IMR-90 (cell line): ENCODE measurements around the gene TSHZ3. TPM values are rescaled to one million over a fixed set of nuclear protein-coding genes. Genes with fewer than 3 reads are reported as not detected.

Experiments used
- ATAC-seq: fragments of 200-7000 bp; cut with Tn5 transposase; 2 replicates; pipeline ENCODE4 v1.9.1; 2020; ENCODE audit warnings: low read depth, mild to moderate bottlenecking, moderate library complexity
- BruUV-seq: library from RNA; stranded (reverse); fragments of 400-500 nt; replicated peaks from 2 replicates; lab custom pipeline; 2021; lab: Mats Ljungman, UMichigan
- CTCF ChIA-PET: fragments of 300-600 bp; formaldehyde crosslinking; extraction: SDS; loops from one replicate; lab custom pipeline; 2021; ENCODE audit warnings: antibody characterized with exemption; lab: Yijun Ruan, JAX
- POLR2A ChIA-PET: fragments of 300-600 bp; sonication (Branson Sonifier 250); formaldehyde crosslinking; loops from one replicate; lab custom pipeline; 2022; ENCODE audit warnings: antibody characterized with exemption; ENCODE audit not compliant: unreplicated experiment; lab: Charles Lee
- DNase-seq: peaks from one replicate; pipeline ENCODE4 v3.0.0; 2013
- H2AFZ ChIP-seq: replicated peaks from 2 replicates; pipeline ENCODE3; 2013; ENCODE audit warnings: low read length, mild to moderate bottlenecking; ENCODE audit not compliant: poor library complexity
- H2AK5ac ChIP-seq: 2 replicates; pipeline ENCODE4 v1.6.1; 2013; ENCODE audit warnings: low read depth, low read length, inconsistent platforms
- H2AK9ac ChIP-seq: replicated peaks from 2 replicates; pipeline ENCODE3; 2013; ENCODE audit warnings: mild to moderate bottlenecking, low read depth, low read length, moderate library complexity; ENCODE audit not compliant: poor library complexity
- H2BK120ac ChIP-seq: 2 replicates; pipeline ENCODE4 v1.6.1; 2013; ENCODE audit warnings: low read depth, low read length, inconsistent platforms
- H2BK15ac ChIP-seq: 3 replicates; pipeline ENCODE4 v1.6.1; 2013; ENCODE audit warnings: low read depth, low read length, inconsistent platforms
- H2BK20ac ChIP-seq: 2 replicates; pipeline ENCODE4 v1.6.1; 2013; ENCODE audit warnings: low read depth, mild to moderate bottlenecking, inconsistent platforms, low read length, moderate library complexity
- H2BK5ac ChIP-seq: 2 replicates; pipeline ENCODE4 v1.6.1; 2013; ENCODE audit warnings: mild to moderate bottlenecking, low read depth, low read length, inconsistent platforms; ENCODE audit not compliant: poor library complexity, severe bottlenecking
- H3K14ac ChIP-seq: replicated peaks from 2 replicates; pipeline ENCODE4 v1.6.1; 2013; ENCODE audit warnings: low read depth, low read length, inconsistent platforms
- H3K18ac ChIP-seq: 2 replicates; pipeline ENCODE4 v1.6.1; 2013; ENCODE audit warnings: low read depth, low read length, control low read depth
- H3K23ac ChIP-seq: 2 replicates; pipeline ENCODE4 v1.6.1; 2013; ENCODE audit warnings: low read depth, low read length, inconsistent platforms
- H3K27ac ChIP-seq: 2 replicates; pipeline ENCODE4 v1.5.1; 2013; ENCODE audit warnings: mild to moderate bottlenecking, control low read depth, low read length; ENCODE audit not compliant: insufficient read depth
- H3K27me3 ChIP-seq: 2 replicates; pipeline ENCODE4 v1.6.1; 2013; ENCODE audit warnings: low read length; ENCODE audit not compliant: control insufficient read depth, insufficient read depth
- H3K36me3 ChIP-seq: 2 replicates; pipeline ENCODE4 v1.6.1; 2013; ENCODE audit warnings: low read length, mixed read lengths; ENCODE audit not compliant: control insufficient read depth, insufficient read depth
- H3K4ac ChIP-seq: 2 replicates; pipeline ENCODE4 v1.6.1; 2013; ENCODE audit warnings: low read depth, low read length, inconsistent platforms
- H3K4me1 ChIP-seq: 2 replicates; pipeline ENCODE4 v1.6.1; 2013; ENCODE audit warnings: low read length, mixed read lengths; ENCODE audit not compliant: control insufficient read depth, insufficient read depth
- H3K4me2 ChIP-seq: 2 replicates; pipeline ENCODE4 v1.6.1; 2013; ENCODE audit warnings: low read depth, mild to moderate bottlenecking, control low read depth, low read length, moderate library complexity
- H3K4me3 ChIP-seq: 2 replicates; pipeline ENCODE4 v1.5.1; 2013; ENCODE audit warnings: low read depth, mild to moderate bottlenecking, control low read depth, low read length, moderate library complexity; ENCODE audit not compliant: insufficient read depth
- H3K56ac ChIP-seq: 2 replicates; pipeline ENCODE4 v1.6.1; 2013; ENCODE audit warnings: low read length, inconsistent platforms; ENCODE audit not compliant: insufficient read depth; ENCODE audit errors: extremely low read depth
- H3K79me1 ChIP-seq, 2 experiments: 2 replicates each; pipeline ENCODE4 v1.6.1; 2013; ENCODE audit warnings: low read length in 2 of 2, inconsistent platforms in 1 of 2, low read depth in 1 of 2
- H3K9ac ChIP-seq: 2 replicates; pipeline ENCODE4 v1.6.1; 2013; ENCODE audit warnings: low read depth, low read length, control low read depth
- H3K9me1 ChIP-seq: 2 replicates; pipeline ENCODE4 v1.6.1; 2013; ENCODE audit warnings: low read length, inconsistent platforms; ENCODE audit not compliant: insufficient read depth
- H3K9me3 ChIP-seq: 2 replicates; pipeline ENCODE4 v1.6.1; 2013; ENCODE audit warnings: low read length; ENCODE audit not compliant: control insufficient read depth, insufficient read depth
- H4K20me1 ChIP-seq: 2 replicates; pipeline ENCODE4 v1.6.1; 2013; ENCODE audit warnings: low read length, inconsistent platforms; ENCODE audit not compliant: insufficient read depth
- H4K5ac ChIP-seq: 2 replicates; pipeline ENCODE4 v1.6.1; 2013; ENCODE audit warnings: mild to moderate bottlenecking, low read depth, low read length, control low read depth
- H4K8ac ChIP-seq, 2 experiments: 2 replicates each; pipeline ENCODE4 v1.6.1; 2013; ENCODE audit warnings: low read depth in 2 of 2, low read length in 2 of 2, control low read depth in 1 of 2, inconsistent platforms in 1 of 2
- H4K91ac ChIP-seq: 2 replicates; pipeline ENCODE4 v1.6.1; 2013; ENCODE audit warnings: low read depth, low read length, inconsistent platforms; ENCODE audit not compliant: insufficient read depth
- BHLHE40 ChIP-seq: fragments of 150-350 bp; IDR thresholded peaks from 2 replicates; pipeline ENCODE4 v1.6.1; 2016; ENCODE audit warnings: mild to moderate bottlenecking, low read depth, low read length
- CEBPB ChIP-seq: IDR thresholded peaks from 2 replicates; pipeline ENCODE4 v1.6.1; 2012; ENCODE audit warnings: low read depth, low read length, improper control_type of control experiment
- CHD1 ChIP-seq: IDR thresholded peaks from 2 replicates; pipeline ENCODE4 v1.6.1; 2012; ENCODE audit warnings: low read depth, low read length, improper control_type of control experiment
- CTCF ChIP-seq: conservative IDR thresholded peaks from 2 replicates; pipeline ENCODE4 v1.5.1; 2012; ENCODE audit warnings: mild to moderate bottlenecking, low read depth, low read length, improper control_type of control experiment
- ELK1 ChIP-seq: fragments of 150-350 bp; IDR thresholded peaks from 2 replicates; pipeline ENCODE4 v1.6.1; 2016; ENCODE audit warnings: low read depth, mild to moderate bottlenecking, low read length, moderate library complexity, borderline replicate concordance
- FOS ChIP-seq: fragments of 150-350 bp; IDR thresholded peaks from 2 replicates; pipeline ENCODE4 v1.6.1; 2016; ENCODE audit warnings: low read depth, low read length
- MAFK ChIP-seq: IDR thresholded peaks from 2 replicates; pipeline ENCODE4 v1.6.1; 2012; ENCODE audit warnings: low read depth, low read length, improper control_type of control experiment
- MAZ ChIP-seq: IDR thresholded peaks from 2 replicates; pipeline ENCODE4 v1.6.1; 2012; ENCODE audit warnings: low read depth, mild to moderate bottlenecking, low read length, improper control_type of control experiment, moderate library complexity, borderline replicate concordance
- MXI1 ChIP-seq: IDR thresholded peaks from 2 replicates; pipeline ENCODE4 v1.6.1; 2012; ENCODE audit warnings: low read depth, mild to moderate bottlenecking, low read length, moderate library complexity, borderline replicate concordance
- NFE2L2 ChIP-seq: fragments of 150-350 bp; IDR thresholded peaks from 2 replicates; pipeline ENCODE4 v1.6.1; 2016; ENCODE audit warnings: low read depth, mild to moderate bottlenecking, low read length
- POLR2A ChIP-seq: IDR thresholded peaks from 2 replicates; pipeline ENCODE4 v1.6.1; 2012; ENCODE audit warnings: mild to moderate bottlenecking, low read depth, low read length
- RCOR1 ChIP-seq: IDR thresholded peaks from 2 replicates; pipeline ENCODE4 v1.6.1; 2012; ENCODE audit warnings: mild to moderate bottlenecking, low read length, improper control_type of control experiment; ENCODE audit not compliant: insufficient replicate concordance
- RFX5 ChIP-seq: IDR thresholded peaks from 2 replicates; pipeline ENCODE4 v1.8.0; 2012; ENCODE audit warnings: low read depth, mild to moderate bottlenecking, low read length, moderate library complexity
- SMC3 ChIP-seq: fragments of 150-350 bp; IDR thresholded peaks from 2 replicates; pipeline ENCODE4 v1.6.1; 2016; ENCODE audit warnings: low read depth, mild to moderate bottlenecking, antibody characterized with exemption, low read length, moderate library complexity
- USF2 ChIP-seq: fragments of 150-350 bp; IDR thresholded peaks from 2 replicates; pipeline ENCODE4 v1.6.1; 2017; ENCODE audit warnings: mild to moderate bottlenecking, antibody characterized with exemption, low read length, low read depth
- WGBS, 2 experiments: methylation state at CpG; one replicate each; pipeline versions ENCODE4 v1.1.5 to v1.1.7; 2013; ENCODE audit warnings: missing lambda C conversion rate in 2 of 2; ENCODE audit not compliant: insufficient read length in 1 of 2; ENCODE audit errors: extremely low coverage in 2 of 2; 5-methylcytosine and 5-hydroxymethylcytosine counted together
- dilution Hi-C: fragments of 300-500 bp; cut with HindIII; formaldehyde crosslinking; loops from one replicate; pipeline ENCODE4 v1.14.3; 2018; ENCODE audit warnings: low sequenced_read_pairs; ENCODE audit not compliant: unreplicated experiment
- in situ Hi-C: fragments of 300-500 bp; cut with MboI; formaldehyde crosslinking; loops from 3 replicates; pipeline ENCODE4 v1.14.3; 2019; ENCODE audit warnings: low sequenced_read_pairs, inconsistent platforms, mixed read lengths
- intact Hi-C: fragments of 100-400 bp; cut with micrococcal nuclease; formaldehyde crosslinking; loops from 2 replicates; pipeline ENCODE4 v1.10.0; 2022
- polyA plus RNA-seq, 3 experiments: library from polyadenylated mRNA; depleted of rRNA; stranded (reverse); fragments of >200 nt; gene quantifications; 2 replicates each; pipeline ENCODE4 v1.2.3, GENCODE V29; 2012; ENCODE audit warnings: low replicate concordance in 1 of 3
- total RNA-seq: library from RNA; depleted of rRNA; stranded (reverse); fragments of >200 nt; gene quantifications from 2 replicates; pipeline ENCODE4 v1.2.3, GENCODE V29; 2012

TSHZ3 gene
- total and polyA plus RNA-seq, 2 of the 4 experiments (the other 2 are of a cell fraction), result 8.1 to 13.0 TPM

GRCh38 chr19:31258211-31259052, 90.8 kb downstream of the TSHZ3 start:
- Histone ChIP-seq H3K9me3 (no peaks in the 10 kb centered on the region), H3K27ac (no peak overlapping the region), H3K4me2 (no peak overlapping the region), H2BK15ac (no peak overlapping the region), H3K23ac (no peak overlapping the region), H4K20me1 (no peaks in the 10 kb centered on the region), H4K91ac (no peak overlapping the region), H3K14ac (no peak overlapping the region; the same call in 1 of the 2 replicates), H3K36me3 (no peaks in the 10 kb centered on the region), H3K4ac (no peak overlapping the region), H2BK20ac (no peak overlapping the region), H4K8ac (no peak overlapping the region), H4K5ac (no peak overlapping the region), H3K27me3 (no peaks in the 10 kb centered on the region), H3K4me1 (peaks cover 19% of the 10 kb centered on the region), H3K9me1 (peaks cover 12% of the 10 kb centered on the region; the same call in 1 of the 2 replicates), H3K4me3 (no peak overlapping the region), H2AFZ (peak overlapping the region; percentile 17), H3K79me1 (no peaks in the 10 kb centered on the region), H2BK5ac (no peak overlapping the region), H2BK120ac (no peak overlapping the region), H3K56ac (no peak overlapping the region), H2AK5ac (0 out of 2 replicates have a peak overlapping the region, but pooled peaks have one; percentile 52), H2AK9ac (no peak overlapping the region), H3K18ac (no peak overlapping the region; the same call in 1 of the 2 replicates), H3K9ac (no peak overlapping the region)
- intact Hi-C loops, result no loop called here
- ATAC-seq, result no peak
- POLR2A ChIA-PET, result no interaction called here
- 100% methylated on average over 1 of the region's 15 CpGs; no CpG with 5 or more reads in 1 of the 2 experiments for WGBS, 2 experiments
- CTCF ChIA-PET, result no interaction called here
- no TSS peak for BruUV-seq
- in situ Hi-C loops, result no loop called here
- DNase-seq, result no peak
- dilution Hi-C loops, result no loop called here
- no peak for TF ChIP-seq USF2
- no peak for TF ChIP-seq POLR2A
- no peak for TF ChIP-seq RFX5
- no peak for TF ChIP-seq CHD1
- no peak for TF ChIP-seq FOS
- TF ChIP-seq NFE2L2, result no peak
- TF ChIP-seq CEBPB, result no peak
- TF ChIP-seq RCOR1, result no peak
- TF ChIP-seq BHLHE40, result no peak
- TF ChIP-seq CTCF, result no peak
- no peak for TF ChIP-seq MAFK
- TF ChIP-seq SMC3, result no peak
- TF ChIP-seq MAZ, result no peak
- no peak for TF ChIP-seq ELK1
- TF ChIP-seq MXI1, result no peak
